ENCODE measurements around the gene PARP15.
A peak's percentile ranks its signal among the peaks of the same experiment; 100 is the strongest.
"Not testable (repeated sequence)": the region's sequence is repeated elsewhere in the genome, so short reads cannot be mapped to it uniquely, and the experiment has no call there.

PARP15 gene

DNA sequence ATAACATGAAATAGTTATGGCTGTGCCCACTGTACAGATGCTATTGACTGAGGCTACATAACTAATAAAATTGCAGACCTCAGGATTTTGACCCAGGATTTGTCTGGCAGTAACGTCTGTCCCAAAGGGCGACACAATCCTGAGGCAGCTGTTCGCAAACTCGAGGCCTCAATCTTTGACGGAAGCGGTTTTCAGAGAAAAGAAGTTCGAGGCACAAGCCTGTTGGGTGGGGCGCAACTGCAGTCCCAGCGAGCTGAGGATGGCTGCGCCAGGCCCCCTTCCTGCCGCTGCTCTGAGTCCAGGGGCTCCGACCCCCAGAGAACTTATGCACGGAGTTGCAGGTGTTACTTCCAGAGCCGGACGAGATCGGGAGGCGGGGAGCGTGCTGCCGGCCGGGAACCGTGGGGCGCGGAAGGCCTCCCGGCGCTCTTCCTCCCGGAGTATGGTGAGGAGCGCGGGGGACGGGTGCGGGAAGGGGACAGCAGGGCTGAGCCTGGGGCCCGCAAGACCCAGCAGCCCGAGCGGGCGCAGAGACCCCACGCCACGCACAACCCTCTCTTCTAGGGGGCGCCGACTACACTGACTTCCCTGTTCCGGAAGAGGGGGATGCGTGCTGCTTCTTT lies at the start of gene PARP15:
TSS of gene PARP15 (plus strand) at position 242 of the 623 bp plus-strand sequence. CDS start at position 260, 18 bp downstream.
- no peak for DNase-seq (ENCODE audit: low read depth)

DNA sequence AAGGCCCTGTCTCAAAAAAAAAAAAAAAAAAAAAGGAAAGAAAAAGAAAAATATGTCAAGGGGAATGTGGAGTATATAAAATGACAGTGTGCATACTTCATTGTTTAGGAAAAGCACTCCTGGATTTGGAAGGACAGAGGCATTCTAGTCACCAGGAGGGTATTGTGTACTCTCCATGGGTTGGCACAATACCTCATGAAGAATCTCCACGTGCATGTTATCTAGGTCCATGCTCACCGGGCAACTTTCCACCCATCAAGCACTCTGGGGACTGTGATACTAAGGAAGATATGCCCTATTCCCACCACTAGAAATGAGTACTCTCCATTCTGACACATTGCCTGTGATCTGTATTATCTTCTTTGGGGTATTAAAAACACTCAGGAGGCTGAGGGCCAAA lies 47.3 kb upstream of the PARP15 start:
- DNase-seq (ENCODE audit: low read depth) = no peak

DNA sequence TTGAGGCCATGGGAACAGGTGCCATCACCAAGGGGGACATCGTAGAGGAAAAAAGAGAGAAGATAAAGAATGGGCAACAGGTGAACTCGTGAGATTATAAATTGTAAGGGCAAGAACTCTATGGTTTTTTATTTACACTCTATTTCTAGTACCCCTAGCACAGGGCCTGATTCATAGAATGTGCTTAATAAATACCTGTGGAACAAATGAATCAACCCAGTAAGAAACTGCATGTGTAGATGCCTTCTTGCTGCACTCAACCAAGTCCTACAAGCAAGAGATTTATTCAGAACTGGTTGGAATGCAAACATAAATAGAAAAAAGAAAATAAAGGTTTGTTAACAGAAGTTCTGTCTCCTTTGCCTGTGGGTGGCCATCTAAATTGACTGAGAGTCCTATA lies 44.0 kb upstream of the PARP15 start:
- no peak for DNase-seq (ENCODE audit: low read depth)

DNA sequence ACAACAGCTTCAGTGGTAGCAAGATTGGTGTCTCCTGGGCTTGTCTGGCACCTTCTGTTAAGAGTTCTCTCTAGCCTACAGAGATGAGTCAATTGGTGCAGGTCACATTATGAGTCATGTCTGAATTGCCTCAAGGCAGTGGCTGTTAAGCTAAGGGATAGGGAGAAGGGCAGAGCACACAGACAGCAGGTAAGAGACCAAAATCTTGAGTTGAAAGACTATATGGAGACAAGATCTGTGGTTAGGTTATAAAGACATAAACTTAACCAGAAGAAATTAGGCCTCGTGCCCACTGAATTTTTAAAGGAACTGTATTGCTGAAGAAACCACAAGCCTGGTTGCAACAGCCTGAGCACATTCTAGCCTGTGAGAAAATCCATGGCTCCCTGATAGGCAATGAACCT lies 43.5 kb upstream of the PARP15 start:
- peak; percentile 64 for DNase-seq (ENCODE audit: low read depth)

DNA sequence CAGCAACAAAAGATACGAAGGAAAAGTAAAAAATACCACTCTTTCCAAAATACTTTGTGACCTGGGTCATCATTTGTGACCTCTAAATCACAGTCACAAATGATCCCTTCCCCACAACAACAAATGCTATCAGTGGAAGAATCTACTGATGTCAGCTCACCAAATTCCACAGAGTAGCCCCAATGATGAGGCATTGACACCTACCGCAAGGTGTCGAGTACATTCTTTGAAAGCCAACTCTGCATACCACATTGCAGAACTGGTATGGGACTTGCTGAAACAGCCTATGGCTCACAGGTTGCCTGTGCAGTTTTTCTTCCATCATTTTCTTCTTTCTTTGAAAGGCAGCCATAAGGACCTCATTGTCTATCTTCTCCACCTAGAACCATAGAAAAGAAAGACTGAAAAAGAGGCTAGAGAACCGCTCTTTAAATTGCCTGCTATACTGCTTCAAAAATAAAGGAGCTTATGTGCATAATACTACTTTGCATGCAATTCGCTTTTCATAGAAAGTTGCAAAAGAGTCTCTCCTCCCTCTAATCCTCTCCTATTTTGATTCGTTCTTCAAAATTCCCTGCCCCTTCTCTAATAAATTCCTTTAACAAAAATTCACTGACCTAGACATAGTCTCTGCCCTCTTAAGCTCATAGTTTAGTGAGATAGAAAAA lies 41.4 kb upstream of the PARP15 start:
- DNase-seq (ENCODE audit: low read depth) = no peak

DNA sequence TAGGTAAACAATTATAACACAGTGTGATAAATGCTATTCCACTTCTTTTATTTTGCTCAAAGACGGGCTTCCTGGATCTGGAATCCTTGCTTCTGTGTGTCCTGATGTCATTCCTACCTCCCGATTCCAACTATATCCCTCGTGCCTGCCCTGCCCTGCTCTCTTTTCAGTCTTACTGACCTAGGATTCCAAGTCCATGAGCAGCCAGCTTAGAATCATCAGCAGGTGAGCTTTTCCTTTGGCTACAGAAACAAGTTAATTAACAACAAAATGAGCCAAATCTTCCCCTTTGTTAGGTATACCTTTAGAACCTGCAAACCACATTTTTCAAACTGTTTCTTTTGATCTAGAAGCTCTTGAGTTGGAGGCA lies 40.8 kb upstream of the PARP15 start:
- DNase-seq (ENCODE audit: low read depth) = no peak

DNA sequence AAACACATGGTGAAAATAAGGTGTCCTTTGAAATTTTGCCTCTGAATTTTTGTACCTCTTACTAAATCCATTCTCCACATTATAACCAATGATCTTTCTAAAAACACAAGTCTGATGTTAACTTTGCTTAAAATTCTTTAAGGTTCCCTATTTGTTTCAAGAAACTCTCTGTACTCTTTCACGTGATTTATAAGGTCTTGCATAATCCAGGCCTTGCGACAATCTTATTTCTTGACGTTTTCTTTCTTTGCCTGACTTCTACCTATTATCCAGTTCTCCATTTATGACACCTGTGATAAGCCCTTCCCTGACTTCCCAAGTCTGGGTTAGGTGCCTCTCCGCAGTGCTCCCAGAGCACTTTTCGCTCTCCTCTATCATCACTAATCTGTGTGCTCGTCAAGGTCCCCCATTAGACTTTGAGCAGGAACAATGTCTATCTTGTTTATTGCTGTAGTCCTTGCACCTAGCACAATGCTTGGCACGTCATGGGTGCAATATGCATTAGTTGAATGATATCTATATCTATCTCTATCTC lies 38.4 kb upstream of the PARP15 start:
- no peak for DNase-seq (ENCODE audit: low read depth)

DNA sequence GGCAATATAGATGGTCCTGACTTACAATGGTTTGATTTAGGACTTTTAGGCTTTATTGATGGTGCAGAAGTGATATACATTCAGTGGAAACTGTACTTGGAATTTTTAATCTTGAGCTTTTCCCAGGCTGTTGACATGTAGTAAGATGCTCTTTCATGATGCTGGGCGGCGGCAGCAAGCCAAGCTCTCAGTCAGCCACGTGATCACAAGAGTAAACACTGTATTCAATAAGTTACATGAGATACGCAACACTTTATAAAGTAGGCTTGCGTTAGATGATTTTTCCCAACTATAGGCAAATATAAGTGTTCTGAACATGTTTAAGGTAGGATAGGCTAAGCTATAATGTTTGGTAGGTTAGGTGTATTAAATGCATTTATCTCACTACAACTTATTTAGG lies 31.3 kb upstream of the PARP15 start:
- DNase-seq (ENCODE audit: low read depth) = no peak

DNA sequence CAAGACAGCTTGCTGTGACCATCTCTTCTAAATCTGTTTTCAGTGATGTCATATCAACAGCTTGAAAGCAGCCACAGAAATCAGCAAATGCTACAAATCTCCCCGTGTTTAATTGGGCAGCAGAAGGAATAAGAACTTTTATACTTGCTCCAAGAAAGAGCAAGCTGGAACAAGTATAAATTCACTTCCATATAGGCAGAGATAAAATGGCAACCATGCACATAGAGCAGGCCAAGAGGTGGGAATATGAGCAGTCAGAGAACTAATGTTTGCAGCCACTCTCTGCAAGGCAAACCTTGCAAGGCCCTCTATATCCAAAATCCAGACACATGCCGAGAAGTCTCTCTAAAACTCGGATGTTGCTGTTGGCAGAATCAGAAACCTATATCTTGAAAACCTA lies 29.4 kb upstream of the PARP15 start:
- DNase-seq (ENCODE audit: low read depth) = no peak

DNA sequence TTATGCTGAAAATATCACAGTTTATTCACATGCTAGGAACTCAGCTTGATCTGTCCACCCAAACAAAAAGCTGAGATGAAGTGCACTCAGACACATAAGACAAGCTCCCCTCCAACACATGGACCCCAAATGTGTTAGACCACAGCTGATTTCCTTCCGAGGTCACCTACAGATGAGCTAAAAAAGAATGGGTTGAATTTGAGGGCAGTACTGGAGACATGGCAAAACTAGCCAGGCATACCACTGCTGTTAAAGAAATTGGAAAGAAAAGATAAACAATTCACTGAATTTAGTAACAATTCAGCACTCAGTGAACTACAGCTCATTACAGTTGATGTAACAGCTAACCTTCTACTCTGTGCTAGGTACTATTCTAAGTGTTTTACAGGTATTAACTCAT lies 28.8 kb upstream of the PARP15 start:
- DNase-seq (ENCODE audit: low read depth) = no peak

DNA sequence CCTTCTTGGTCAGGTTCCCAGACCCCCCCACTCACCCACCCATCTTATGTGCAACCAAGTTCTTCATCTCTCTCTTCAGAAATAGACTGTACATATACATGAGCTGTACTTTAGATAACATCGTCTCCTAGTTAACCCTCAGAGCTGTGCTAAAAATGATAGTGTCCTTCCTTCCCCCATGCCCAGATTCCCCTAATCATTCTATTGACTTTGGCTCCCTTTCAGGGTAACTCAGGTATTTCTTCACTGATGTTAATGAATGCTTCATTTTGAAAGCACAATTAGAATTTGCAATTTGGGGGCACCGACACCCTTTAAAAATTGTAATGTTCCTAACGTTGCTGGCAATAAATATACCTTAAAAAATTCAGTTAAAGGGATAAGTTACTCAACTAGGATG lies 24.3 kb upstream of the PARP15 start:
- DNase-seq (ENCODE audit: low read depth) = no peak

DNA sequence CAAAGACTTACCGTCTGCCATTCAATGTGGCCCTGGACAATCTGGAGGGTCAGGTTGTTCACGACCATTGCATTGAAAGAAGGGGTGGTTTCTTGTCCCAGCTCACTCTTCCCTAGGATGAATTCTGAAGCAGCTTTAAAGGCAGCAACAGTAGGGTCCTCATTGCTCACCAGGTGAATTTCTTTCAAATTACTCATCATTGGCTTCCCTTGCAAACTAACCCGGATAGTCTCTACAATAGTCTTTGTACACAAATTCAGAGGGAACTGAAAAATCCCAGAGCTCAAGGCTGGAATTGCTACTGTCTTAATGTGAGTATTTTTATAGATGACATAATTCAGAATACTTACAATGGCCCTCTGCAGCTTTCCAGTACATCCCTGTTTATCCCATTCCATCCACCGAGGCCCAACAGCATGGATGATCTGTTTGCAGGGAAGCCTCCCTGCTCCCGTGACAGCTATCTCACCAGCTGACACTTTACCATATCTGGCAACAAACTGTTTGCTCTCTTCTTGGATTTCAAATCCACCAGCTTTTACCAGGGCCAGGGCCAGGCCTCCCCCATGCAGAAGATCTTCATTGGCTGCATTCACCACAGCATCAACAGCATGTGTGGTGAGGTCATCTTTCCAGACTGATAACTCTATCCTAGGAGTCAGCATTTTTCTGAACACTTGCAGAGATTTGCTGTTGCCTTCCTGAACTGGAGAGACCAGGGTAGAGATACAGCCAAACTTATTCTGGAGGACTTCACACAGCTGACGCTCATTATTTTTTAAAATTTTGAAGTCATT lies 22.0 kb upstream of the PARP15 start:
- DNase-seq (ENCODE audit: low read depth) = no peak

DNA sequence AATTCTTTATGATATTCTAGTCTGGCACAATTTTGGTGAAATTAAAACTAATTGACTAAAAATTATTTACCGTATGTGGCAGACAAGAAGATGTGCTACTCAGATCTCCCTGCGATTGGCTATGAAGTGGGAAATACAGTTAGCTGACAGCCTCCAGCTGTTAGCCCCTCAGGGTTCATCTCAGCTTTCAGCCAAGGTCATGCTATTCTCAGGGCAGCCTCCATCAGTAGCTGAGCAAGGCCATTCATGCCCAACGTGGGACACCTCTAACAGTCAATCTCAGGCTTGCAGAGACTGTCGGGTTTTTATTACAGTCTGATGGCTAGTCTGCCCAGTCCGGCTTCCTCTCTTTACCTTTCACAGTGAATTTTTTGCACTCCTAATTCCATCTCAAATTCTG lies 20.1 kb upstream of the PARP15 start:
- no peak for DNase-seq (ENCODE audit: low read depth)

DNA sequence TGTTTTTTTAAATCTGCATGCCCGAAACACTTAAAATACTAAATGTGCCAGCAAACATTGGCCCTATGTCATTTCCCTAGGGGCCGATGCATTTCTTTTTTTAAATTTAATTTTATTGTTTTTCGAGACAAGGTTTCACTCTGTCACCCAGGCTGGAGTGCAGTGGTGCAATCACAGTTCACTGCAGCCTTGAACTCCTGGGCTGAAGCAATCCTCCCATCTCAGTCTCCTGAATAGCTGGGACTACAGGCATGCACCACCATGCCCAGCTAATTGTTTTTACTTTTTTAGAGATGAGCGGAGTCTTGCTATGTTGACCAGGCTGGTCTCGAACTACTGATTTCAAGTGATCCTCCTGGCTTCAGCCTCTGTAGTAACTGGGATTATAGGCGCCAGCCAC lies 18.8 kb upstream of the PARP15 start:
- no peak for DNase-seq (ENCODE audit: low read depth)

DNA sequence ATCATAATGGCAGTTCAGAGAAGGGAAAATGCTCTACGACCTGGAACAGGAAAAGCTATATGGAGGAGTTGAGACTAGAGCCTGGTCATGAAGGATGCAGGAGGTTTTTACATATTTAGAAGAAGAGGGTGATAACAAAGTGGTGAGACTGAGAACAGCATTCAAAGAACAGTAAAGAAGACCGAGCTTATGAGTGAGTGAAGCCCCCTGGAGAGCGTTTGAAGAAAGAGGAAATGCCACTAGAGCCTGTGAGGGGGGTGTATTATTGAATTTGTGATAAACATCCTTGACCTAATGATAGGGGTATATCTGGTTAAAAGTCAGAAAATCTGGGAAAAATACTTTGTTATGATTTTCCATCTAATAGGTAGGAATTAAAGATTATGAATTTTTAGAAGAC lies 17.5 kb upstream of the PARP15 start:
- no peak for DNase-seq (ENCODE audit: low read depth)

DNA sequence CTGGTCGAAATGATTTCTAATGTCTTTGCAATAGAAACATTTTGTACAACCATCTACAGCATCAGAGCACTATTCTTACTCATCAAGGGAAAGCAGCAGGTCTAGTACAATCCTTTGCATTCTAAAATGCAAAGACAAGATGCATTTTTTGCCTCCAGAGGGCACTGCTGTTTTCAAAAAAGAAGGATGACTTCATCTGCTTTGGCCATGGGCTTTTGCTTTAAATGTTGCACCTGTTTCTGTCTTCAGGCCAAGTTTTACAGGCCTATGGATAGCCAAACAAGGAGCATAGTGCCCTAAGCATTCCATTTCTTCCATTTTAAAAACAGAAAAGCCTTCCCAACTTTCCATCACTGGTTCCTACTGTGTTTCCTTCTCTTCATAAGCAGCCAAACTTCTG lies 16.8 kb upstream of the PARP15 start:
- DNase-seq (ENCODE audit: low read depth) = peak; percentile 38

DNA sequence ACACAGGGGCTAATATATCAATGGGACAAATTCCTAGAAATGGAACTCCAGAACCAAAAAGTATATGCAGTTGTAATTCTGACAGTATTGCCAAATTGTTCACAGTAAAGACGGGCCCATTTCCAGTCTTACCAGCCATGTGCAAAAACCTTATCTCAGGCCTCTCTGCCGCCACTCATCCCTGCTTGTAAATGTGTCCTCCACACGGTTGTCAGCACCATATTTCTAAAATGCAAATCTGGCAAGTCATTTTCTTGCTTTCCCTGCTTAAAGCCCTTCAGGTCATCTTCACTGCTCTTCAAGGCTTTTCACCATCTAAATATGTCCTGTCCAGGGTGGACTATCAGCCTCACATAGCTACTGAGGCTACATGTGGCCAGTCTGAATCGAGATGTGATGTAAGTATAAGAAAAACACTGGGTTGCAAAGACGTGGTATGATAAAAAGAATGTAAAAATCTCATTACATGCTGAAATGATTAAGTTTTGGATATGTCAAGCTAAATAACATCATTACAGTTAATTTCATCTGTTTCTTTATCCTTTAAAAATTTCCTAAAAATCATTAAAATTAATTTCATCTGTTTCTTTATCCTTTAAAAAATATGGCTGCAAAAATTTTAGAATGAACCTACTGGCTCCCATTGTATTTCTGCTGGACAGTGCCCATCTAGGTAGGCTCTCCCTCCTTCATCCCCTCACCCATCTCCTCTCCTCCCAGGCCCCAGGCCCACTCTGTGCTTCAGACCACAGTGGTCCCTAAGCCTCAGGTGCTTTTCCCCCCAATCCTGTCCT lies 14.3 kb upstream of the PARP15 start:
- DNase-seq (ENCODE audit: low read depth) = no peak

DNA sequence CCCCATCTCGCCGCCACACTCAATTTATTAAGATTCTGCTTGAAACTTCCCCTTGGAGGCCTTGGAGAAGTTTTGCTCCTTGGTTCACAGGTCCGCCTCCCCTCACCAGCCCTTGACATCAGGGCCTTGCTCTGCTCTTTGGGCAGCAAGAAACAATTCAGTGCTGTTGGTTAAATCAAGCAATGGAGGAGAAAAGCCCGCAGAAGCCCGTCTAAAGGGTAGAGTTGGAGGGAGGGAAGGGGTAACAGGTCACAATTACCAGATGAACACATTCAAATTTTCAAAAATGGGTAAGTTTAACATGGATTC lies 13.8 kb upstream of the PARP15 start:
- no peak for DNase-seq (ENCODE audit: low read depth)

DNA sequence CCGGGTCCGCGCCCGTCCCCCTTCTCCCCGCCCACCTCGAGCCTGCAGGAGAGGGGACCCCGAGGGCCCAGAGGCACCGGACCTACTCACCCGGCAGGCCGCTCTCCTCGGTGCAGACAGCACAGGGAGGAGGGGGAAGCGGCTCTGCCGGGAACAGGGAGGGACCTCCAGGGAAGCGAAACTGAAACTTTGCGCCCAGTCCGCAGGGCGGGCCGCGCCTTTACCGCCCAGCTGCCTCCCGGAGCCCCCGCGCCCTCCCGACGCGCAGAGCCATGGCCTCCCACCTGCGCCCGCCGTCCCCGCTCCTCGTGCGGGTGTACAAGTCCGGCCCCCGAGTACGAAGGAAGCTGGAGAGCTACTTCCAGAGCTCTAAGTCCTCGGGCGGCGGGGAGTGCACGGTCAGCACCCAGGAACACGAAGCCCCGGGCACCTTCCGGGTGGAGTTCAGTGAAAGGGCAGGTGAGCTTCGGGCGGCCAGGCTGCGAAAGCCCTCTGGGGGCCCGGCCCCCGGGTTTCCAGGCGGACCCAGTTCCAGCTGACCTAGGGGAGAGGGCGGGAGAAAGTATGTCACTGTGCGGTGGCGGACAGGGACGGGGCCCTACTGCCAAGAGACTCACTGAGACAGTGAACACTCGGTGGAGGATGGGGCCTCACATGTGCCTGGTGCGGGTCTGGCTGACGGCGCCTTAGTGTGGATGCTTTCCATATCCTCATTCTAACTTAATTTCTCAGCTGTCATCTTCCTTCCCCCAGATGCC lies 13.1 kb upstream of the PARP15 start, which contains the start of the genes DTX3L and PARP9:
TSS of gene DTX3L (plus strand) at position 184 of the 758 bp plus-strand sequence. CDS start at position 273, 89 bp downstream.
TSS of gene PARP9 (minus strand) at position 146 of the 758 bp plus-strand sequence. CDS start 4,680 bp downstream, outside the sequence.
- no peak for DNase-seq (ENCODE audit: low read depth)

DNA sequence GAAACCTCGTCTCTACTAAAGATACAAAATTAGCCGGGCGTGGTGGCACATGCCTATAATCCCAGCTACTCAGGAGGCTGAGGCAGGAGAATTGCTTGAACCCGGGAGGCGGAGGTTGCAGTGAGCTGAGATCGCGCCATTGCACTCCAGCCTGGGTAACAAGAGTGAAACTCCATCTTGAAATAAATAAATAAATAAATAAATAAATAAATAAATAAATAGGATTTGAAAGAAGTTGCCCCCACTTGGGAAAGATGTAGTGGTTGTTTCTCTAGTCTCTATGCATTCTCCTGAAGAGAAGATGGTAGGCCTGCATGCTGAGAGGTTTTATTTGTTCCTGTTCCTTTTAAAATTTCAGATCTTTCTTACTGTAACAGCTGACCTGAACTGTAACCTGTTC lies 9.3 kb upstream of the PARP15 start:
- DNase-seq (ENCODE audit: low read depth) = not testable (repeated sequence)

DNA sequence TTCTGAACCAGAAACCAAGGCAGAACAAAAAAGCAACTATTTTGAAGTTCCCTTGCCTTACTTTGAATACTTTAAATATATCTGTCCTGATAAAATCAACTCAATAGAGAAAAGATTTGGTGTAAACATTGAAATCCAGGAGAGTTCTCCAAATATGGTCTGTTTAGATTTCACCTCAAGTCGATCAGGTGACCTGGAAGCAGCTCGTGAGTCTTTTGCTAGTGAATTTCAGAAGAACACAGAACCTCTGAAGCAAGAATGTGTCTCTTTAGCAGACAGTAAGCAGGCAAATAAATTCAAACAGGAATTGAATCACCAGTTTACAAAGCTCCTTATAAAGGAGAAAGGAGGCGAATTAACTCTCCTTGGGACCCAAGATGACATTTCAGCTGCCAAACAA lies 8.7 kb upstream of the PARP15 start:
- DNase-seq (ENCODE audit: low read depth) = no peak
